NCI-H2171 (cell line): ENCODE data around the gene GNAO1.

Experiments used
- DNase-seq: peaks from one replicate; lab custom pipeline; 2025; lab: John Stamatoyannopoulos, UW

The GNAO1 gene

GRCh38 chr16:56314244-56314850 is 123.1 kb downstream of the GNAO1 start:
- no peak for DNase-seq

- DNase-seq, result no peak
Measured at GRCh38 chr16:56315955-56316354, 124.7 kb downstream of the GNAO1 start.

GRCh38 chr16:56316545-56316944 is 125.3 kb downstream of the GNAO1 start:
- DNase-seq, result no peak

- DNase-seq, result peak; percentile 56
Measured at GRCh38 chr16:56317998-56318826, 126.9 kb downstream of the GNAO1 start.

GRCh38 chr16:56318827-56319140 is 127.5 kb downstream of the GNAO1 start:
- no peak for DNase-seq

GRCh38 chr16:56319376-56319775 is 128.1 kb downstream of the GNAO1 start:
- DNase-seq, result no peak

GRCh38 chr16:56320056-56320455 is 128.8 kb downstream of the GNAO1 start:
- DNase-seq, result no peak

- DNase-seq, result no peak
Measured at GRCh38 chr16:56320811-56321558, 129.7 kb downstream of the GNAO1 start.

- DNase-seq, result no peak
Measured at GRCh38 chr16:56321571-56321970, 130.3 kb downstream of the GNAO1 start.

- no peak for DNase-seq
Measured at GRCh38 chr16:56324406-56324805, 133.1 kb downstream of the GNAO1 start.

- DNase-seq, result no peak
Measured at GRCh38 chr16:56325956-56326355, 134.7 kb downstream of the GNAO1 start.

GRCh38 chr16:56327071-56327928 is 136.0 kb downstream of the GNAO1 start:
- no peak for DNase-seq

GRCh38 chr16:56327929-56328258 is 136.6 kb downstream of the GNAO1 start:
- DNase-seq, result no peak

GRCh38 chr16:56328276-56329022 is 137.2 kb downstream of the GNAO1 start:
- DNase-seq, result no peak

GRCh38 chr16:56329887-56330286 is 138.6 kb downstream of the GNAO1 start:
- DNase-seq, result no peak

GRCh38 chr16:56330476-56330875 is 139.2 kb downstream of the GNAO1 start:
- DNase-seq, result no peak

GRCh38 chr16:56331399-56331798 is 140.1 kb downstream of the GNAO1 start:
- no peak for DNase-seq

GRCh38 chr16:56331915-56332314 is 140.6 kb downstream of the GNAO1 start:
- DNase-seq, result no peak

- no peak for DNase-seq
Measured at GRCh38 chr16:56332464-56333079, 141.3 kb downstream of the GNAO1 start.

- DNase-seq, result no peak
Measured at GRCh38 chr16:56334761-56335160, 143.5 kb downstream of the GNAO1 start.

GRCh38 chr16:56336071-56336688 is 144.9 kb downstream of the GNAO1 start:
- no peak for DNase-seq
